Neural cell (in vitro differentiated cells): Measurements from ENCODE around the gene CEMIP2.

Experiments
- EP300 ChIP-seq: fragments of 450-650 bp; conservative IDR thresholded peaks from 2 replicates; pipeline ENCODE4 v1.6.1; 2014; ENCODE audit warnings: antibody characterized with exemption, mild to moderate bottlenecking, moderate library complexity; ENCODE audit not compliant: poor library complexity, severe bottlenecking
- EZH2 ChIP-seq: fragments of 200-600, 300-800 bp; shearing (Covaris generic), sonication (generic); IDR thresholded peaks from 2 replicates; pipeline ENCODE4 v1.6.1; 2014; ENCODE audit warnings: antibody characterized with exemption, low read length, borderline replicate concordance, mild to moderate bottlenecking; ENCODE audit not compliant: insufficient read depth, poor library complexity, severe bottlenecking
- TF ChIP-seq, protein P1 (sequence below): fragments of 450-650 bp; IDR thresholded peaks from 2 replicates; pipeline ENCODE4 v1.5.1; 2014; ENCODE audit warnings: antibody characterized with exemption, mild to moderate bottlenecking, moderate library complexity; ENCODE audit not compliant: poor library complexity, severe bottlenecking

DNA sequence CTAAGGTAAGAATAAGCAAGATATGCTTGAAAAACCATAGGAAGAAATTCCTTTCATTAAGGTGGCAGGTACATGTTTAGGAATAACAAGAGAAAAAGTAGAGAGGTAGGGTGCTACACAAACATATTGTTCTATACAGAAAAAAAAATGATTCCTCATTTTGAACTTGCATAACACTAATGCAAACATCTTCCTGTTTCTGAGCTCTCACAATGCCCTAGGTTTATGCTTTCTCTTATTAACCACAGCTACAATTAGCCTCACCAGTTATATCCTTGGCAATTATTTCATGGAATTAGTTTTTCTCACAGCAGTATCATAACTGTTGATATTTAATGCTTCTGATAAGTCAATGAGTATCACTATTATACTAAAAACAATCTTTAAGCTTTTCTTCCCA is 20.7 kb downstream of the CEMIP2 start:
- TF ChIP-seq EZH2: no peak
- TF ChIP-seq EP300: no peak
- TF ChIP-seq, protein P1, sequence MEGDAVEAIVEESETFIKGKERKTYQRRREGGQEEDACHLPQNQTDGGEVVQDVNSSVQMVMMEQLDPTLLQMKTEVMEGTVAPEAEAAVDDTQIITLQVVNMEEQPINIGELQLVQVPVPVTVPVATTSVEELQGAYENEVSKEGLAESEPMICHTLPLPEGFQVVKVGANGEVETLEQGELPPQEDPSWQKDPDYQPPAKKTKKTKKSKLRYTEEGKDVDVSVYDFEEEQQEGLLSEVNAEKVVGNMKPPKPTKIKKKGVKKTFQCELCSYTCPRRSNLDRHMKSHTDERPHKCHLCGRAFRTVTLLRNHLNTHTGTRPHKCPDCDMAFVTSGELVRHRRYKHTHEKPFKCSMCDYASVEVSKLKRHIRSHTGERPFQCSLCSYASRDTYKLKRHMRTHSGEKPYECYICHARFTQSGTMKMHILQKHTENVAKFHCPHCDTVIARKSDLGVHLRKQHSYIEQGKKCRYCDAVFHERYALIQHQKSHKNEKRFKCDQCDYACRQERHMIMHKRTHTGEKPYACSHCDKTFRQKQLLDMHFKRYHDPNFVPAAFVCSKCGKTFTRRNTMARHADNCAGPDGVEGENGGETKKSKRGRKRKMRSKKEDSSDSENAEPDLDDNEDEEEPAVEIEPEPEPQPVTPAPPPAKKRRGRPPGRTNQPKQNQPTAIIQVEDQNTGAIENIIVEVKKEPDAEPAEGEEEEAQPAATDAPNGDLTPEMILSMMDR: no peak
